Caco-2 (cell line): ENCODE measurements around the gene WRAP73. TPM values are rescaled to one million over a fixed set of nuclear protein-coding genes. Genes with fewer than 3 reads are reported as not detected.

Experiments used
- BruUV-seq: library from RNA; stranded (reverse); fragments of 400-500 nt; replicated peaks from 2 replicates; lab custom pipeline; 2021; lab: Mats Ljungman, UMichigan
- CTCF ChIA-PET: fragments of 300-600 bp; sonication (Branson Sonifier 250); formaldehyde crosslinking; loops from one replicate; lab custom pipeline; 2022; ENCODE audit warnings: antibody characterized with exemption; lab: Charles Lee
- POLR2A ChIA-PET: fragments of 300-600 bp; sonication (Branson Sonifier 250); formaldehyde crosslinking; loops from one replicate; lab custom pipeline; 2022; ENCODE audit warnings: antibody characterized with exemption; lab: Charles Lee
- DNase-seq, 2 experiments: peaks; one replicate each; pipeline versions ENCODE4 v3.0.0 to v3.0.0-alpha.2; 2020 to 2022
- H3K27me3 ChIP-seq: replicated peaks from 2 replicates; pipeline ENCODE4 v1.6.0; 2011; ENCODE audit warnings: low read length; ENCODE audit not compliant: control insufficient read depth, insufficient read depth
- H3K36me3 ChIP-seq: 2 replicates; pipeline ENCODE4 v1.5.1; 2011; ENCODE audit warnings: low read length; ENCODE audit not compliant: control insufficient read depth, insufficient read depth
- H3K4me1 ChIP-seq: fragments of 250-450 bp; sonication (Bioruptor Pico); 2 replicates; pipeline ENCODE4 v1.5.1; 2020; ENCODE audit warnings: mild to moderate bottlenecking
- H3K4me3 ChIP-seq: 2 replicates; pipeline ENCODE4 v1.5.1; 2011; ENCODE audit warnings: low read depth, mild to moderate bottlenecking, control low read depth, low read length
- H3K9me3 ChIP-seq: fragments of 250-450 bp; sonication (Bioruptor Pico); 2 replicates; pipeline ENCODE4 v1.5.1; 2020; ENCODE audit warnings: mild to moderate bottlenecking, moderate library complexity
- H3K27ac Mint-ChIP-seq: one replicate; pipeline ENCODE4 v1.8.0; 2022; ENCODE audit warnings: mixed read lengths; ENCODE audit not compliant: unreplicated experiment
- H3K27me3 Mint-ChIP-seq: one replicate; pipeline ENCODE4 v1.8.0; 2022; ENCODE audit warnings: mixed read lengths; ENCODE audit not compliant: insufficient read depth, unreplicated experiment
- H3K36me3 Mint-ChIP-seq: one replicate; pipeline ENCODE4 v1.8.0; 2022; ENCODE audit warnings: mild to moderate bottlenecking, mixed read lengths; ENCODE audit not compliant: insufficient read depth, unreplicated experiment
- H3K4me1 Mint-ChIP-seq: one replicate; pipeline ENCODE4 v1.8.0; 2022; ENCODE audit warnings: low read depth, mixed read lengths; ENCODE audit not compliant: unreplicated experiment
- H3K4me3 Mint-ChIP-seq: one replicate; pipeline ENCODE4 v1.8.0; 2022; ENCODE audit warnings: mild to moderate bottlenecking, moderate library complexity, mixed read lengths; ENCODE audit not compliant: unreplicated experiment
- H3K9me3 Mint-ChIP-seq: one replicate; pipeline ENCODE4 v1.8.0; 2022; ENCODE audit warnings: mixed read lengths; ENCODE audit not compliant: unreplicated experiment
- intact Hi-C: fragments of 100-400 bp; cut with micrococcal nuclease; formaldehyde crosslinking; loops from one replicate; pipeline ENCODE4 v1.10.0; 2022; ENCODE audit not compliant: unreplicated experiment
- total RNA-seq: library from RNA; stranded (reverse); gene quantifications from 2 replicates; pipeline ENCODE4 v1.2.3, GENCODE V29; 2022
- TF ChIP-seq, protein P1 (sequence below), 2 experiments: fragments of 200-600 bp in 1 of 2; IDR thresholded peaks; 1 replicate in 1 of 2; 2 replicates in 1 of 2; pipeline versions ENCODE4 v1.5.1 to v1.8.0; 2011 to 2022; ENCODE audit warnings: antibody characterized with exemption in 1 of 2, control low read depth in 1 of 2, inconsistent platforms in 1 of 2, low read depth in 1 of 2, low read length in 1 of 2, mild to moderate bottlenecking in 1 of 2, moderate library complexity in 1 of 2; ENCODE audit not compliant: insufficient read depth in 1 of 2, severe bottlenecking in 1 of 2, unreplicated experiment in 1 of 2

The WRAP73 gene
- total RNA-seq, 1 experiment from 2014 or later: 31.6 TPM

DNA sequence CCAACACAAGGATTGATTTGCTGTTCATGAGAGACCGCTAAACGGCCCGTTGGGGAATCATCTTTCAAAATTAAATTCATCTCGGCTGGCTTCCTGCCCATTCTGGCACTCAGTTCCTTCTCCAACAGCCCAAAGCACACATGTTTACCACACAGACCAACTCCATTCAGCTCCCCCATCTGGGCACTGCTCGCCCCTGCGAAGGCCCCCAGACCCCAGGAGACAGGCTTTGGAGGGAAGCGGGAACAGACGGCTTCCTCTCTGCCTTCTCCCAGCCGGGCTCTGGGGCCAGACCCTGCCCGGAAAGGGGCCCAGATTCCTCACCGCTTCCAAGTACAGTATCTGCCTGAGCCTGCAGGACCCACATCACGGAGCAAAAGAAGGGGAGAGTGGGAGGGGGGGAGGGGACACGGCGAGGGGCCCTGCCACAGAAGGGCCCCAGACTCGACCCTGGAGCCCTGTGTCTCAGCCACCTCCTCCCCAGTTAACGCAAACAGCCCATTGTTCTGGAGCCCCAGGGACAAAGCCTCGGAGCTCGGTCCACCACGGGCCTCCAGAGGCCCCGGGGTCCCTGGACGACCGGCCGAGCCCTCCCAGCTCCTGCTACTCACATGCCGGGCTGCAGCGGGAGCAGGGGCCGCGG, 39.3 kb downstream of the WRAP73 start:
- no peaks in the 10 kb centered on the region for H3K9me3 ChIP-seq
- intact Hi-C loops: no loop called here
- peaks cover 5% of the 10 kb centered on the region for H3K36me3 Mint-ChIP-seq
- H3K4me1 ChIP-seq: peaks cover 38% of the 10 kb centered on the region
- peaks cover 24% of the 10 kb centered on the region for H3K4me1 Mint-ChIP-seq
- H3K27ac Mint-ChIP-seq: no peak overlapping the region
- no peaks in the 10 kb centered on the region for H3K27me3 ChIP-seq
- BruUV-seq: no TSS peak
- no peaks in the 10 kb centered on the region for H3K9me3 Mint-ChIP-seq
- TF ChIP-seq, protein P1, sequence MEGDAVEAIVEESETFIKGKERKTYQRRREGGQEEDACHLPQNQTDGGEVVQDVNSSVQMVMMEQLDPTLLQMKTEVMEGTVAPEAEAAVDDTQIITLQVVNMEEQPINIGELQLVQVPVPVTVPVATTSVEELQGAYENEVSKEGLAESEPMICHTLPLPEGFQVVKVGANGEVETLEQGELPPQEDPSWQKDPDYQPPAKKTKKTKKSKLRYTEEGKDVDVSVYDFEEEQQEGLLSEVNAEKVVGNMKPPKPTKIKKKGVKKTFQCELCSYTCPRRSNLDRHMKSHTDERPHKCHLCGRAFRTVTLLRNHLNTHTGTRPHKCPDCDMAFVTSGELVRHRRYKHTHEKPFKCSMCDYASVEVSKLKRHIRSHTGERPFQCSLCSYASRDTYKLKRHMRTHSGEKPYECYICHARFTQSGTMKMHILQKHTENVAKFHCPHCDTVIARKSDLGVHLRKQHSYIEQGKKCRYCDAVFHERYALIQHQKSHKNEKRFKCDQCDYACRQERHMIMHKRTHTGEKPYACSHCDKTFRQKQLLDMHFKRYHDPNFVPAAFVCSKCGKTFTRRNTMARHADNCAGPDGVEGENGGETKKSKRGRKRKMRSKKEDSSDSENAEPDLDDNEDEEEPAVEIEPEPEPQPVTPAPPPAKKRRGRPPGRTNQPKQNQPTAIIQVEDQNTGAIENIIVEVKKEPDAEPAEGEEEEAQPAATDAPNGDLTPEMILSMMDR (IDR thresholded peaks at IDR 0.05; ENCODE audit: insufficient read depth in 1 of 2, low read depth in 1 of 2, low read length in 1 of 2, severe bottlenecking in 1 of 2, unreplicated experiment in 1 of 2): no peak
- ChIA-PET CTCF (interaction anchor here (0.9 kb wide), 2 partner anchors 8 to 22 kb away, joined by 3 read pairs; no protein-coding TSS in a partner anchor), POLR2A (no interaction called here)
- H3K4me3 Mint-ChIP-seq: peak overlapping the region; percentile 74
- no peaks in the 10 kb centered on the region for H3K27me3 Mint-ChIP-seq
- DNase-seq: no peak
- H3K36me3 ChIP-seq: no peaks in the 10 kb centered on the region
- H3K4me3 ChIP-seq: peak overlapping the region; percentile 65

DNA sequence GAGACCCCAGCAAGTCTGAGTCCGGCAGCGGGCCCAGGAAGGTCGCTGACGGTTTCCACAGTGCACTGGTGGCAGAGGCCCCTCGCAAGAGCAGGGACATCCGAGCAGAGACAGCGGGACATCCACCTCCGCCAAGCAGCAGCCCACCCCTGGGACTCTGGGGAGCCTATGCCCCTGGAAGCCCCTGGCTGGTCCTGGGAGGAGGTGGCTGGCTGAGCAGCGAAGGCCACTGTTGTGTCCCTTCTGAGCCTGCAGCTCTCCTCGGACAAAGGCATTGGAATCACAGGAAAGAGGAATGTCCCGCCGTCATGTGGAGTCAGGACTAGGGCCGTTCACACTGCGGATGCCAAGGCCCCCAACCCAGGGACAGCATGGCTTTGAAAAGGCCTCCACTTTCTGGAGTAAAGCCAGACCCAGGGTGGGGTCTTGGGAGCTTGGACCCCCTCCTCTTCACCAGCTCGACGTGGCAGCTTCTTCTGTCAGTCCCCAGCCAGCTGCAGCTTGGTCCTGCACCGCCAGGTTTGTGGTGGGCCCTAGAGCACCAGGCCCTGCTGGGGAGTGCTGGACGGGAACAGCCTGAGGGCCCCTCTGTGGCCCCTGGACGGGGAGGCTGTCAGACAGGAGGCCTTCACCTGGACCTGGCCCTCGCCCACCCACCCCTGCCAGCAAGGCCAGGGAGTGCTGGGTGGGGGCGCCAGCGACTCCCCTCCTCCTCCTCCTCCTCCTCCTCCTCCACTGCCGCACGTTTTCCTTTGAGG, 40.0 kb downstream of the WRAP73 start:
- peak overlapping the region; percentile 74 for H3K4me3 Mint-ChIP-seq
- no peaks in the 10 kb centered on the region for H3K9me3 ChIP-seq
- H3K4me3 ChIP-seq: peak overlapping the region; percentile 65
- no peak for DNase-seq
- ChIA-PET POLR2A (no interaction called here), CTCF (no interaction called here)
- H3K27ac Mint-ChIP-seq: no peak overlapping the region
- H3K9me3 Mint-ChIP-seq: no peaks in the 10 kb centered on the region
- H3K36me3 Mint-ChIP-seq: peaks cover 5% of the 10 kb centered on the region
- H3K36me3 ChIP-seq: no peaks in the 10 kb centered on the region
- intact Hi-C loops: no loop called here
- BruUV-seq: no TSS peak
- H3K4me1 ChIP-seq: peaks cover 31% of the 10 kb centered on the region
- no peaks in the 10 kb centered on the region for H3K27me3 ChIP-seq
- H3K27me3 Mint-ChIP-seq: no peaks in the 10 kb centered on the region
- H3K4me1 Mint-ChIP-seq: peaks cover 18% of the 10 kb centered on the region
- TF ChIP-seq, protein P1 (IDR thresholded peaks at IDR 0.05; ENCODE audit: insufficient read depth in 1 of 2, low read depth in 1 of 2, low read length in 1 of 2, severe bottlenecking in 1 of 2, unreplicated experiment in 1 of 2): no peak

DNA sequence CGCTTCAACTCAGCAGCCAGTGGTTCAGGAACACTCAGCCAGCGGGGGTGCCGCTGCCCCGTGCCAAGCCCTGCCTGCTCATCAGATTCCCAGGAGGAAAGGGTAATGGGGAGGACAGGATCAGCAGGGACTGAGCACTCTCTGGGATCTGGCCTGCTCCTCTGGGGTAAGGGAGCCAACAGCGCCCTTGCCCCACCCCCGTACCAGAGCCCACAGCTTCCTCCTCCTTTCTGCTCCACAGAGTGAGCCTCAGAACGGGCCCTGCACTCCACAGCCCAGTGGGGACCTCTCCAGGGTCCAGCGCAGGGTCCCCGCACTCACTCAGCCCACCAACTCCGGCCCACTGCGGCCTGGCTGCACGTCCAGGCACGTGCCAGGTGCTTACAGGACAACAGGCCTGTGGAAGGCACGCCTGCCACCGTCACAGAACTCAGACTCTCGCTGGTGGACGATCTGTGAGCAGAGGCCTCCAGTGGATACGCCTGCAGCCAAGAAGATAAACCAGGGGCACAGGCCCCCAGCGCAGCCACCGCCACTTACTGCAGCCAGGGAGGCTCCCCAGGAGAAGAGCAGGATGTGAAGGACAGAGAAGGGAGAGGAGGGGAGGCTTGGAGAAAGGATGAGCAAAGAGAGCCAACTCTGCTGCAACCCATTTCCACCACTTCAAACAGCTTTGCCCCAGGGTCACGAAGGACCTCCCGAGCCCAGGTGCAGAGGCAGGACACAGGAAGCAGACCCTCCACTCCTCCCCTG, 40.7 kb downstream of the WRAP73 start:
- DNase-seq: no peak
- H3K4me1 ChIP-seq: peaks cover 24% of the 10 kb centered on the region
- H3K27ac Mint-ChIP-seq: no peak overlapping the region
- H3K27me3 ChIP-seq: no peaks in the 10 kb centered on the region
- intact Hi-C loops: no loop called here
- CTCF ChIA-PET: no interaction called here
- no peak overlapping the region for H3K4me3 ChIP-seq
- H3K36me3 ChIP-seq: no peaks in the 10 kb centered on the region
- H3K4me3 Mint-ChIP-seq: peak overlapping the region; percentile 24
- no peaks in the 10 kb centered on the region; the same call in 1 of the 2 replicates for H3K9me3 ChIP-seq
- TF ChIP-seq, protein P1 (IDR thresholded peaks at IDR 0.05; ENCODE audit: insufficient read depth in 1 of 2, low read depth in 1 of 2, low read length in 1 of 2, severe bottlenecking in 1 of 2, unreplicated experiment in 1 of 2): no peak
- peaks cover 11% of the 10 kb centered on the region for H3K4me1 Mint-ChIP-seq
- no peaks in the 10 kb centered on the region for H3K9me3 Mint-ChIP-seq
- no TSS peak for BruUV-seq
- no peaks in the 10 kb centered on the region for H3K27me3 Mint-ChIP-seq
- POLR2A ChIA-PET: no interaction called here
- peaks cover 5% of the 10 kb centered on the region for H3K36me3 Mint-ChIP-seq
